Transverse colon (tissue), 4 donors: ENCODE data around the gene TMEM260.

Experiments used
- CTCF ChIP-seq, 5 experiments: fragments of 200-600 bp in 3 of 5; fragments of 450-650 bp in 2 of 5; sonication (generic) in 3 of 5; IDR thresholded peaks; 1 replicate in 2 of 5; 2 replicates in 3 of 5; pipeline ENCODE4 v1.5.1; 2016 to 2017; ENCODE audit warnings: antibody characterized with exemption in 5 of 5, inconsistent platforms in 3 of 5, mild to moderate bottlenecking in 2 of 5, moderate library complexity in 1 of 5
- EP300 ChIP-seq: sonication (generic); formaldehyde crosslinking; IDR thresholded peaks from one replicate; pipeline ENCODE4 v1.6.1; 2017; ENCODE audit warnings: antibody characterized with exemption, low read depth
- POLR2A ChIP-seq: fragments of 450-650 bp; IDR thresholded peaks from one replicate; pipeline ENCODE4 v1.6.1; 2016; ENCODE audit warnings: antibody characterized with exemption, mild to moderate bottlenecking, moderate library complexity
- POLR2AphosphoS5 ChIP-seq, 3 donors: sonication (generic); formaldehyde crosslinking; IDR thresholded peaks; one replicate each; pipeline ENCODE4 v1.6.1; 2016; ENCODE audit warnings: antibody characterized with exemption in 3 of 3

- TF ChIP-seq POLR2AphosphoS5 (IDR thresholded peaks at IDR 0.05) (no peak), CTCF (IDR thresholded peaks at IDR 0.05) (no peak), POLR2A (no peak), EP300 (no peak)
Observed at GRCh38 chr14:56687123-56687522, 107.5 kb downstream of the TMEM260 start.
